Natural killer cell treated with Interleukin-12 subunit alpha and Interleukin-12 subunit beta and Interleukin-15 and Interleukin-18, amount 100 ng/mL, for 72 hours (primary cell): ENCODE data around the gene CD70. TPM values are rescaled to one million over a fixed set of nuclear protein-coding genes. Genes with fewer than 3 reads are reported as not detected.
"Not testable (repeated sequence)": the region's sequence is repeated elsewhere in the genome, so short reads cannot be mapped to it uniquely, and the experiment has no call there.

Experiments
- ATAC-seq, 2 donors: fragments of 150-1000 bp; cut with Tn5 transposase in 1 of 2; sonication (Bioruptor Pico), chemical (Tn5 transposase) in 1 of 2; 2 replicates each; pipeline ENCODE4 v1.10.0; 2021
- DNase-seq: peaks from one replicate; pipeline ENCODE4 v3.0.0; 2022; ENCODE audit warnings: low spot score
- H3K27ac Mint-ChIP-seq, 2 donors: 1 replicate in 1 of 2; 2 replicates in 1 of 2; pipeline ENCODE4 v1.8.0; 2022; ENCODE audit warnings: mixed read lengths in 2 of 2, mild to moderate bottlenecking in 1 of 2, moderate library complexity in 1 of 2
- H3K27me3 Mint-ChIP-seq, 2 donors: 1 replicate in 1 of 2; 2 replicates in 1 of 2; pipeline ENCODE4 v1.8.0; 2022; ENCODE audit warnings: mixed read lengths in 2 of 2
- H3K36me3 Mint-ChIP-seq: one replicate; pipeline ENCODE4 v1.8.0; 2022; ENCODE audit warnings: mixed read lengths
- H3K4me1 Mint-ChIP-seq, 2 donors: 1 replicate in 1 of 2; 2 replicates in 1 of 2; pipeline ENCODE4 v1.8.0; 2022; ENCODE audit warnings: low read depth in 2 of 2, mixed read lengths in 2 of 2, mild to moderate bottlenecking in 1 of 2
- H3K4me3 Mint-ChIP-seq: one replicate; pipeline ENCODE4 v1.8.0; 2022; ENCODE audit warnings: mixed read lengths
- H3K9me3 Mint-ChIP-seq: 2 replicates; pipeline ENCODE4 v1.8.0; 2022; ENCODE audit warnings: mixed read lengths
- total RNA-seq, 2 donors: library from RNA; stranded (reverse); gene quantifications; one replicate each; pipeline ENCODE4 v1.2.3, GENCODE V29; 2022

The CD70 gene
- total RNA-seq, 2 donors from 2014 or later = 10.6 to 26.1 TPM

- Mint-ChIP-seq H3K36me3 (peaks cover 6% of the 10 kb centered on the region), H3K4me1 (peaks cover 33 to 44% of the 10 kb centered on the region in 2 donors), H3K9me3 (no peaks in the 10 kb centered on the region), H3K4me3 (peak overlapping the region; percentile 96), H3K27me3 (peaks cover 50 to 52% of the 10 kb centered on the region in 2 donors), H3K27ac (peak overlapping the region in 1 of 2 donors; percentile 38)
- ATAC-seq (no peak), DNase-seq (no peak)
Measured at GRCh38 chr19:6588508-6589345, 2.2 kb downstream of the CD70 start.

- ATAC-seq (no peak), DNase-seq (no peak)
- peak overlapping the region; percentile 96 for H3K4me3 Mint-ChIP-seq
- H3K27ac Mint-ChIP-seq = no peak overlapping the region
- peaks cover 32 to 43% of the 10 kb centered on the region in 2 donors for H3K4me1 Mint-ChIP-seq
- H3K27me3 Mint-ChIP-seq = peaks cover 46 to 52% of the 10 kb centered on the region in 2 donors
- H3K36me3 Mint-ChIP-seq = peaks cover 6% of the 10 kb centered on the region
- no peaks in the 10 kb centered on the region for H3K9me3 Mint-ChIP-seq
Measured at GRCh38 chr19:6587998-6588507, 2.9 kb downstream of the CD70 start.

GRCh38 chr19:6587093-6587820, 3.7 kb downstream of the CD70 start:
- ATAC-seq (peak in 1 of 2 donors; percentile 8), DNase-seq (no peak)
- H3K4me1 Mint-ChIP-seq = peaks cover 32 to 43% of the 10 kb centered on the region in 2 donors
- H3K9me3 Mint-ChIP-seq = no peaks in the 10 kb centered on the region
- H3K27ac Mint-ChIP-seq = no peak overlapping the region
- H3K27me3 Mint-ChIP-seq = peaks cover 42 to 52% of the 10 kb centered on the region in 2 donors
- H3K4me3 Mint-ChIP-seq = peak overlapping the region; percentile 96
- peaks cover 6% of the 10 kb centered on the region for H3K36me3 Mint-ChIP-seq

- DNase-seq (no peak), ATAC-seq (no peak)
- Mint-ChIP-seq H3K4me3 (peak overlapping the region; percentile 96), H3K27ac (no peak overlapping the region), H3K36me3 (peaks cover 6% of the 10 kb centered on the region), H3K4me1 (peaks cover 32 to 43% of the 10 kb centered on the region in 2 donors), H3K9me3 (no peaks in the 10 kb centered on the region), H3K27me3 (peaks cover 42 to 52% of the 10 kb centered on the region in 2 donors)
Measured at GRCh38 chr19:6586726-6587092, 4.2 kb downstream of the CD70 start.

- H3K27ac Mint-ChIP-seq = no peak overlapping the region
- DNase-seq (no peak), ATAC-seq (no peak)
- H3K4me1 Mint-ChIP-seq = peaks cover 32 to 43% of the 10 kb centered on the region in 2 donors
- peaks cover 6% of the 10 kb centered on the region for H3K36me3 Mint-ChIP-seq
- no peak overlapping the region for H3K4me3 Mint-ChIP-seq
- H3K27me3 Mint-ChIP-seq = peaks cover 40 to 52% of the 10 kb centered on the region in 2 donors
- no peaks in the 10 kb centered on the region for H3K9me3 Mint-ChIP-seq
Measured at GRCh38 chr19:6586056-6586455, 4.9 kb downstream of the CD70 start.

- ATAC-seq, H3K27ac Mint-ChIP-seq, DNase-seq, H3K4me3 Mint-ChIP-seq, H3K9me3 Mint-ChIP-seq, H3K36me3 Mint-ChIP-seq: not testable (repeated sequence)
- Mint-ChIP-seq H3K27me3 (peaks cover 20 to 25% of the 10 kb centered on the region in 2 donors), H3K4me1 (peaks cover 10 to 19% of the 10 kb centered on the region in 2 donors)
Measured at GRCh38 chr19:6582515-6583484, 8.2 kb downstream of the CD70 start.

GRCh38 chr19:6580313-6580712, 10.6 kb downstream of the CD70 start:
- ATAC-seq (no peak), DNase-seq (no peak)
- Mint-ChIP-seq H3K36me3 (no peaks in the 10 kb centered on the region), H3K4me1 (peaks cover 0 to 8% of the 10 kb centered on the region in 2 donors), H3K9me3 (no peaks in the 10 kb centered on the region), H3K27ac (no peak overlapping the region), H3K4me3 (no peak overlapping the region), H3K27me3 (peaks cover 0 to 11% of the 10 kb centered on the region in 2 donors)

- H3K4me3 Mint-ChIP-seq = no peak overlapping the region
- no peaks in the 10 kb centered on the region for H3K36me3 Mint-ChIP-seq
- peaks cover 0 to 11% of the 10 kb centered on the region in 2 donors for H3K27me3 Mint-ChIP-seq
- peaks cover 0 to 8% of the 10 kb centered on the region in 2 donors for H3K4me1 Mint-ChIP-seq
- H3K9me3 Mint-ChIP-seq = no peaks in the 10 kb centered on the region
- no peak overlapping the region for H3K27ac Mint-ChIP-seq
- no peak for ATAC-seq
- DNase-seq = no peak
Measured at GRCh38 chr19:6579450-6580178, 11.3 kb downstream of the CD70 start.

GRCh38 chr19:6577476-6578125, 13.3 kb downstream of the CD70 start:
- no peak for DNase-seq
- H3K9me3 Mint-ChIP-seq = no peaks in the 10 kb centered on the region
- H3K27ac Mint-ChIP-seq = no peak overlapping the region
- no peaks in the 10 kb centered on the region for H3K36me3 Mint-ChIP-seq
- peaks cover 0 to 11% of the 10 kb centered on the region in 2 donors for H3K27me3 Mint-ChIP-seq
- H3K4me3 Mint-ChIP-seq = no peak overlapping the region
- H3K4me1 Mint-ChIP-seq = peaks cover 0 to 8% of the 10 kb centered on the region in 2 donors
- ATAC-seq = peak; percentile 43 to 82

- peaks cover 0 to 8% of the 10 kb centered on the region in 2 donors for H3K4me1 Mint-ChIP-seq
- H3K9me3 Mint-ChIP-seq = no peaks in the 10 kb centered on the region
- H3K4me3 Mint-ChIP-seq = no peak overlapping the region
- no peaks in the 10 kb centered on the region for H3K36me3 Mint-ChIP-seq
- no peak overlapping the region for H3K27ac Mint-ChIP-seq
- ATAC-seq = no peak
- DNase-seq = no peak
- peaks cover 0 to 13% of the 10 kb centered on the region in 2 donors for H3K27me3 Mint-ChIP-seq
Measured at GRCh38 chr19:6576869-6577475, 14.0 kb downstream of the CD70 start.

- H3K27me3 Mint-ChIP-seq = peaks cover 17 to 18% of the 10 kb centered on the region in 2 donors
Measured at GRCh38 chr19:6573350-6573749, 17.6 kb downstream of the CD70 start.

GRCh38 chr19:6572217-6572616, 18.7 kb downstream of the CD70 start:
- peaks cover 18 to 19% of the 10 kb centered on the region in 2 donors for H3K27me3 Mint-ChIP-seq
- no peak overlapping the region for H3K4me3 Mint-ChIP-seq
- H3K36me3 Mint-ChIP-seq = peaks cover 5% of the 10 kb centered on the region
- H3K27ac Mint-ChIP-seq = no peak overlapping the region
- H3K9me3 Mint-ChIP-seq = peaks cover 3% of the 10 kb centered on the region
- no peak for ATAC-seq
- H3K4me1 Mint-ChIP-seq = peaks cover 0 to 2% of the 10 kb centered on the region in 2 donors
- no peak for DNase-seq

More at GRCh38 chr19:6573350-6573749, 17.6 kb downstream of the CD70 start:
- no peak overlapping the region for H3K4me3 Mint-ChIP-seq
- H3K36me3 Mint-ChIP-seq = peaks cover 5% of the 10 kb centered on the region
- DNase-seq (no peak), ATAC-seq (no peak)
- peaks cover 3% of the 10 kb centered on the region for H3K9me3 Mint-ChIP-seq
- no peak overlapping the region for H3K27ac Mint-ChIP-seq
- H3K4me1 Mint-ChIP-seq = peaks cover 0 to 2% of the 10 kb centered on the region in 2 donors
